ENCODE results near the gene JUND.
"Not testable (repeated sequence)": the region's sequence is repeated elsewhere in the genome, so short reads cannot be mapped to it uniquely, and the experiment has no call there.

JUND gene

GRCh38 chr19:18281082-18282020 lies at the start of gene JUND:
Gene JUND (minus strand): TSS chr19:18281622. CDS start chr19:18281484, 138 bp downstream.
- peak; percentile 76 for DNase-seq (ENCODE audit: low read depth)

GRCh38 chr19:18330868-18331267 lies 49.4 kb upstream of the JUND start:
- no peak for DNase-seq (ENCODE audit: low read depth)

DNA sequence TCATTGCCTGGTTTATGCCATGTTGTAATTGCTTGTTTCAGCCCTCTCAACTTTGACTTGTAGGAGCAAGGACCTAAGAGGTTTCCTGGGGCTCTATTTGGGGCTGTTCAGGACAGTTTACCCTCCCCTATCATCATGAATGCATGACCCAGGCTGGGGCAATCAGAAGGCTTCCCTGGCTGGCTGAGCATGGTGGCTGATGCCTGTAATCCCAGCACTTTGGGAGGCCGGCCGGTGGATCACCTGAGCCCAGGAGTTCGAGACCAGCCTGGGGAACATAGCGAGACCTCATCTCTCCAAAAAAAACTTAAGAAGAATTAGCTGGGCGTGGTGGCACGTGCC lies 47.6 kb upstream of the JUND start:
- DNase-seq (ENCODE audit: low read depth): no peak

DNA sequence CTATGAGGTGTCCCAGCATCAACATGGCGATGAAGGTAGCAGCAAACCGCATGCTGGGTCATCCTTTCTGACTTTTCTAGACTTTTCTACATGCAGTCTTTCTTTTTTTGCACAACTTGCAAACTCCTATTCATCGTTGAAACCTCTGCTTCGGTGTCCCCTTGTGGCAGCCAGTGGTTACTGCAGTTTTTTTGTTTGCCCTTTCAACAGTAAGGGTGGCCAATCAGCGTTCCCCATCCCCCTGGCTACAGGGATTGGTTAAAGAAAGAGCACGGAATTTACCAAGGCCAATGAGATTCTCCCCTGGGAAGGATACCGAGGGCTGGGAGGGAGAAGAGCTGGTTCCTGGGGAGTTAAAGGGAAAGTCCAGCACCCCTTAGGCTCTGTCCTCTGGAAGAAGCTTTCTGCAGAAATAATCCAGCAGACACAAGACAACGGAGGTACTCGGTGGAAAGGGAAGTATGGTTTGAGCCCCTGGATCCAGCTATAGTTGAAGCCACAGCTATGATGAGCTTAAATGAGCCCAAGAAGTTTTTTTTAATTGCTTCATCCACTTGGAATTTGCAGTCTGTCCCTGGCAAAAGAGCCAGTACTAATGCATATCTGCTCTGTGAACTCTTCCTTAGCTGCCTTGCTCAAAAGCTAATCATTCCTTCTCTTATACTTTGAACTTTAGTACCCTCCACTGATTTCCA lies 47.1 kb upstream of the JUND start:
- peak; percentile 95 for DNase-seq (ENCODE audit: low read depth)

DNA sequence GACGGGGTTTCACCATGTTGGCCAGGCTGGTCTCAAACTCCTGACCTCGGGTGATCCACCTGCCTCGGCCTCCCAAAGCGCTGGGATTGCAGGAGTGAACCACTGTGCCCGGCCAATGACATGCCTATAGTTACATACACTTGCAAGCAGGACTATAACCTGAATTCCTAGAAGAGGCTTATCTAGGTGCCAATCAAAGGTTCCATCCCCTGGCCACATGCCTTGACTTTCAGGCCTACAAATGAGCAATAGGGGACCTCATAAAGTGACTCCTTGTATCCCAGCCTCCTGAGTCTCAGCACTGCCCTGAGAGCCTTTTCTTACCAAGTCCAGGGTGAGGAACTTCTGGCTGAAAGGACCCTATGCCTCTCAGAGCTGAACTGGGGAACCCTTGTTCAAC lies 45.4 kb upstream of the JUND start:
- DNase-seq (ENCODE audit: low read depth): no peak

GRCh38 chr19:18324373-18324731 lies 42.9 kb upstream of the JUND start:
- DNase-seq (ENCODE audit: low read depth): not testable (repeated sequence)

DNA sequence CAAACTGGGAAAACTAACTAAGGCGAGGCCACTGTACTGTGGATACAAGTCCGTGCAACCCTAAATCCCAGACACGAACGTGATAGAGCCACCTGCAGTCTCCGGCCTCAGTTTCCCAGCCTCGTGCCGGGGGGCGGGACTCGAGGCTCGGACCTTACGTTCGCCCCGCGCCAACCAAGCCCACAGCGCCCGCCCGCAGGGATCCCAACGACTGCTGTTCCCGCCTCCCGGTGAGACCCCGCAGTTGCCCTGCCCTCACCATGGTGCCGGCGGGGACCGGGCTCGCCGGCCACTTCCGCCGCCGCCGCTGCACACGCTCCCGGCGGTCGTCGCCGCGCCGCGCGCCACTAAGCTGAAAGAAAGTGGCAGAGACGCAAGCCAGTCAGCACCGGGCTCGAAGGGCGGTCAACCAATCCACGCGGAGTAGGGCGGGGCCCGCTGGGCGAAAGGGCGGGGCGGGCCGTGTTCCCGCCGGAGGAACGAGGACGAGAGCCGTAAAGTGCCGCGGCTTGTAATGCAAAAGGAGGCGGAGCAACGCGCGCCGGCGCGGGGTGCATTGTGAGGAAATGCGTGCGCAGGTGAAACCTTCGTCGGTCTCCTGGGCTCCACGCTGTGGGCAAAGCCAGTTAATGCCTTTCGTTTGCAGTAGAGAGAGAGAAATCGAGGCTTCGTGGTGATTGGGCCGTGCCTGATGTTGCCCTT lies 41.5 kb upstream of the JUND start, which contains the start of gene LSM4:
Gene LSM4, minus strand, starts transcription at position 318 of the 702 bp plus-strand sequence. Its CDS starts 56 bp downstream, at position 262.
- peak; percentile 93 for DNase-seq (ENCODE audit: low read depth)

GRCh38 chr19:18322318-18322758 lies 40.9 kb upstream of the JUND start:
- no peak for DNase-seq (ENCODE audit: low read depth)

DNA sequence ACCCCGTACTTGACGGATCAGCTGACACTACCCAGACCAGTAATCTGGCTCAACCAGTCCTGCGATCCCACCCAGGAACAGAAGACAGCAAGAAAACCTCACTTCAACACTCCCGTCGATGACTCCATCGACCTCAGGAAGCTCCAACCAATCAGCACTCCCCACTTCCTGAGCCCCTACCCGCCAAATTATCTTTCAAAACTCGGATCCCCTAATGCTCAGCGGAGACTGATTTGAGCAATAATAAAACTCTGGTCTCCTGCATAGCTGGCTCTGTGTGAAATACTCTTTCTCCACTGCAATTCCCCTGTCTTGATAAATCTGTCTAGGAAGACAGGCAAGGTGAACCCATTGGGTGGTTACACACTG lies 40.3 kb upstream of the JUND start:
- DNase-seq (ENCODE audit: low read depth): no peak

DNA sequence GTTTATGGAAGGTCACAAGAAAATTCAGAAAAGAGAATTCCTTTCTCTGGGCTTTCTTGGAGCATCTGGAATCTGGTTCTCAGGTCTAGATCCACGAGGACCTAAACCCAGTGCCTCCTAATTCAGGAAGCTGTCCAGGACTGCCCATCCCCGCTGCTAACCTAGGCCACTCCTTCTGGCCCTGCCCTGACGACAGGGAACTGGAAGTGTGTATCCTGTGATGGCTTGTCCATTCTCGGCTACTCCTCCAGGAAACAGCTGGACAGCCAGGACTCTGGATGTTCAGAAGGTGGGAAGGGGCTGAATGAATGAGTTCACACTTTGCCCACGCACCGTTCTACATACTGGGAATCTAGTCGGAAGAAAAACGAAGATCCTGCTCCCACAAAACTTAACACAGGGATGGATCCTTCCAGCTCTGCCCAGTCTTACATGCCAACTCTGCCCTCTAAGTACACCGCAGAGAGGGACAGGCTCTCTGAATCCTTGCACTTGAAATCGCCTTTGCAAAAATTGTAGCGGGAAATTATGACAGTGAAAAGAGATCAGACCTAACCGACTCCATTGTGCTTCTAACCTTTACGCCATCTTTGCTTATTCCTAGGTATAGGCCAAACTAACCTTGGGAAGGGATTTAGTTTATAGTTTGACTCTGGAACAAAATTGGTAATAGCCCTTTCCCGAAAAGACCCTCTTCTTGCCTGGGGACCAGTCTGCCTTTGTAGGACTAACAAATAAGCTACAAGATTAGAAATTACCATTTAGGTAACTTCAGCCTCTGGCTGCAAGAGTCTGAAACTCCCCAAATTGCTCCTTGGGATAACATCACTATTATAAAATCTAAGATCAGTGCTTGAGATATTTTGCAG lies 39.7 kb upstream of the JUND start:
- no peak for DNase-seq (ENCODE audit: low read depth)

GRCh38 chr19:18319591-18320135 lies 38.2 kb upstream of the JUND start:
- no peak for DNase-seq (ENCODE audit: low read depth)

DNA sequence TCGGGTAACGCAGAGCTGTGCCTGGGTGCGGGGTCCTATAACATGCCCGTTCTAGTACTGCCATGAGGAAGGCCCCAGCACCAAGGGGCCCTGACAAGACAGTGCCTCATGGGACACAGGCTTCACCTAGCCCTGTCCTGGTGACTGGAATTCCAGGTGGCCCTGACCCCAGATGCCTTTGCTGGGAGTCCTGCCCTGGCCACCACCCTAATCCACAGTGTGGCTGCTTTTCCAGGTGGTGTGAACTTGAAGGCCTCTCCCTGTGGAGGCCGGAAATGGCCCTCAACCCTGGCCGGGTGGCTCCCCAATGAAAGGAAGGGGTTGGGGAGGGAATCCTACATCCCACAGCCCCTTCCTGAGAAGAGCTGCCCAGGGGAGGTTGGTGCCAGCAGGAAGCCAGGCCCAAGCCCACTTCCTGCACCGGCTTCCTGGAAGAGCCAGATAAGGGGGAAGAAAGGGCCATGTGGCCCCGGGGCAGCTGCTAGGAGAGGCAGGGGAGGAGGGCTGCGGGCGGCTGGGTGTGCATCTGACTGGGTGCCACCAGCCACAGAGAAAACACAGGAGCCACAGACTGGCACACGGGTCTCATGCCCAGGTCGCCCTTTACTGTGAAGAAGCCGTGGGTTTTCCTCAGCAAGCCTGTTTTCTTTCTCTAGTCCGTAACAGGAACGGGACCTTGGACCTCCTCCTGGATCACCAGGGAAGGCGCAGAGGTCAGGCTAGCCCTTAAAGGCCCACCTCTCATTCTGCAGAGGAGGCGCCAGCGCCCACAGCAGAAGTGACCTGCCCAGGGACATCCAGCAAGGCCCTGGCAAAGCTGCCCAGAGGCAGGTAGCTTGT lies 36.8 kb upstream of the JUND start:
- DNase-seq (ENCODE audit: low read depth): no peak

DNA sequence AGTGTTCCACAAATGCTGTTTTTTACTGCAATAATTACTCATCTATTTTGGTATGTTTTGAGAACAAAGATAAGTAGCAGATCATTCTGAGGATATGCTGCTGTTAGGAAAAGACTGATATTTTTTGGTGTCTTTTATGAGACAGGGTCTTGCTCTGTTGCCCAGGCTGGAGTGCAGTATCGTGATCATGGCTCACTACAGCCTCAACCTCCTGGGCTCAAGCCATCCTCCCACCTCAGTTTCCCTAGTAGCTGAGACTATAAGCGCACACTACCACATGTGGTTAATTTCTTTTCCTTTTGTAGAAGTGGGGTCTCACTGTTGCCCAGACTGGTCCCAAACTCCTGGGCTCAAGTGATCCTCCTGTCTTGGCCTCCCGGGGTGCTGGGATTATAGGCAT lies 32.0 kb upstream of the JUND start:
- DNase-seq (ENCODE audit: low read depth): no peak

DNA sequence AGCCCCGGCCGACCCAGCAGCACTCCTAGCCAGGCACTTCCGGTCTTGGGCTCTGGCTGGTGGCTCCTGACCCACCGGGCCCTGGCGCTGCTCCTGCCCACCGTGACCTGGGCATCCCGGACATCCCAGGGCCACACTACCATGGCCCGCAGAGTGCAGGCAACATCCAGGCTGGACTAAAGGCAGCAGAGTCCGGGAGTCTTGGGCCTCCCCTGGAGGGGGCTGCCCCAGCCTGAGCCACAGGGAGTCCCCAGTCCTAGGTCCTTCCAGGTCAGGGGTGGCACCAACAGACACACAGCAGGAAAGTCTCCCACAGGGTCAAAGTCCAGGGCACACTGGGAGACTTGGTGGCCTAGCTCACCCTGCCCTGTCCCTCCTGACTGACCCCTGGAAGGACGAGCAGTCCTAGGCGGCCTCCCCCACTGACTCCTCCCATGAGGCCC lies 30.7 kb upstream of the JUND start:
- DNase-seq (ENCODE audit: low read depth): no peak

- DNase-seq (ENCODE audit: low read depth): no peak
Observed at GRCh38 chr19:18311502-18312091, 30.2 kb upstream of the JUND start.

DNA sequence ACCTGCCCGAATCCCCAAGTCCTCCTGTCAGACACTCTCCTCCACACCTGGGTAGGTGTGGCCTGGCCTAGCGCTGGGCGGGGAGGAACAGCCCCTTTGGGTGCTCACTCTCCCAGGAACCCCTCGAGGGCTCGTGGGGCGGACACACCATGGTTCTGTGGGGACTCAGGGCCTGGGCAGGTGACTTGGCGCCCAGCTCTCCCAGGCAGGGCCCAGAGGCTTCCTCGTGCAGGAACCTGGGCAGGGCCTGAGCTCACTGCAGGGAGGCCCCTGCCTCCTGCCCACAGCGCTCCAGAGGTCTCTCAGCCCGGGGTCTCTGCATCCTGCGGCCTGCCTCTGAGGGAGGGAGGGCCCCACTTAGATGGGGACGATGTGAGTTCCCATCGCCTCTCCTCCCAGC lies 29.5 kb upstream of the JUND start:
- DNase-seq (ENCODE audit: low read depth): no peak

- no peak for DNase-seq (ENCODE audit: low read depth)
Observed at GRCh38 chr19:18310118-18310909, 28.9 kb upstream of the JUND start.

DNA sequence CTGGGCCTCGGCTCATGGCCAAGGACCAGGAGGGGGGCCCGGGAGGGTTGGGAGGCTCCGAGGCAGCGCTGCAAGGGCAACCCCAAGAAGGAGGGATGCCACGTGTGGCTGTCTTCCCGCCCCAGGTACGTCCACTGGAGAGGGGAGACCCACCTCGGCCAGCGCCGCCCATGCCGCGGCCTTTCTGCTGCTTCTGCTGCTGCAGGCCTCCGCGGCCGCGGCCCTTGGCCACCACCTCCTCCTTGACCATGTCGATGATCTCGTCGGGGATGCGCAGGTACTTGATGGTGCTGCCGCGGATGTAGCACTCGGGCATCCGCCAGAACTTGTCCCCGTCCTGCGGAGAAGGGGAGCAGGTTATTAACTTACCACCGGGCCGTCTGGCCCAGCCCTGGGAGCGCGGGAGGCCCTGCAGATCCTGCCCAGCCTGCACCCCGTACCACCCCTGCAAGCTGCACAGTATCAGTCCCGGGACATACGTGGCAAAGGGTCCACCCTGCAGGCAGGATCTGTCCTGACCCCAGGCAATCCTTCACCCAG lies 28.2 kb upstream of the JUND start:
- no peak for DNase-seq (ENCODE audit: low read depth)

DNA sequence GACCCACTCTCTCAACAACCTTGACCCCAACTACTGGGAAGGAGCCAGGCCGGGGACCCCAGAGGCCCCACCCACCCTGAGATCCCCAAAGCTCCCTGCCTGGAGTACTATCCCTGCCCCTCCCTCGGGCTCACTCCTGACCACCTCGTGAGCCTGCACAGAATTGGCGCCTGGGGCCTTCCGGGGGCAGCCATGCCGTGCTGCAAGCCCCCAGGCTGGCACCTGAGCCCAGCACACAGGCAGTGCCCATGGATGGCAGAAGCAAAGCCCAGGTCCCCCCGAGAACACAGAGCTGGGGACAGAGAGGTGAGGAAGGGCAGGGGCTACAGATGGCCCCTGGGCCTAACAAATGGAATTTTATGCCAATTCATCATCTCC lies 27.5 kb upstream of the JUND start:
- DNase-seq (ENCODE audit: low read depth): no peak
